CD4-positive, alpha-beta T cell treated with Interleukin-15 for 4 hours (primary cell): Measurements from ENCODE around the gene FLNB.
A peak's percentile ranks its signal among the peaks of the same experiment; 100 is the strongest.

Source experiments
- DNase-seq: peaks from one replicate; pipeline ENCODE4 v3.0.0-alpha.2; 2020; ENCODE audit warnings: low spot score

Gene FLNB, protein sequence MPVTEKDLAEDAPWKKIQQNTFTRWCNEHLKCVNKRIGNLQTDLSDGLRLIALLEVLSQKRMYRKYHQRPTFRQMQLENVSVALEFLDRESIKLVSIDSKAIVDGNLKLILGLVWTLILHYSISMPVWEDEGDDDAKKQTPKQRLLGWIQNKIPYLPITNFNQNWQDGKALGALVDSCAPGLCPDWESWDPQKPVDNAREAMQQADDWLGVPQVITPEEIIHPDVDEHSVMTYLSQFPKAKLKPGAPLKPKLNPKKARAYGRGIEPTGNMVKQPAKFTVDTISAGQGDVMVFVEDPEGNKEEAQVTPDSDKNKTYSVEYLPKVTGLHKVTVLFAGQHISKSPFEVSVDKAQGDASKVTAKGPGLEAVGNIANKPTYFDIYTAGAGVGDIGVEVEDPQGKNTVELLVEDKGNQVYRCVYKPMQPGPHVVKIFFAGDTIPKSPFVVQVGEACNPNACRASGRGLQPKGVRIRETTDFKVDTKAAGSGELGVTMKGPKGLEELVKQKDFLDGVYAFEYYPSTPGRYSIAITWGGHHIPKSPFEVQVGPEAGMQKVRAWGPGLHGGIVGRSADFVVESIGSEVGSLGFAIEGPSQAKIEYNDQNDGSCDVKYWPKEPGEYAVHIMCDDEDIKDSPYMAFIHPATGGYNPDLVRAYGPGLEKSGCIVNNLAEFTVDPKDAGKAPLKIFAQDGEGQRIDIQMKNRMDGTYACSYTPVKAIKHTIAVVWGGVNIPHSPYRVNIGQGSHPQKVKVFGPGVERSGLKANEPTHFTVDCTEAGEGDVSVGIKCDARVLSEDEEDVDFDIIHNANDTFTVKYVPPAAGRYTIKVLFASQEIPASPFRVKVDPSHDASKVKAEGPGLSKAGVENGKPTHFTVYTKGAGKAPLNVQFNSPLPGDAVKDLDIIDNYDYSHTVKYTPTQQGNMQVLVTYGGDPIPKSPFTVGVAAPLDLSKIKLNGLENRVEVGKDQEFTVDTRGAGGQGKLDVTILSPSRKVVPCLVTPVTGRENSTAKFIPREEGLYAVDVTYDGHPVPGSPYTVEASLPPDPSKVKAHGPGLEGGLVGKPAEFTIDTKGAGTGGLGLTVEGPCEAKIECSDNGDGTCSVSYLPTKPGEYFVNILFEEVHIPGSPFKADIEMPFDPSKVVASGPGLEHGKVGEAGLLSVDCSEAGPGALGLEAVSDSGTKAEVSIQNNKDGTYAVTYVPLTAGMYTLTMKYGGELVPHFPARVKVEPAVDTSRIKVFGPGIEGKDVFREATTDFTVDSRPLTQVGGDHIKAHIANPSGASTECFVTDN (N-terminal part only)

GRCh38 chr3:58008141-58009025 is at the start of gene FLNB:
Gene FLNB (plus strand): TSS chr3:58008422. CDS start chr3:58008565, 143 bp downstream.
- peak; percentile 78 for DNase-seq

DNA sequence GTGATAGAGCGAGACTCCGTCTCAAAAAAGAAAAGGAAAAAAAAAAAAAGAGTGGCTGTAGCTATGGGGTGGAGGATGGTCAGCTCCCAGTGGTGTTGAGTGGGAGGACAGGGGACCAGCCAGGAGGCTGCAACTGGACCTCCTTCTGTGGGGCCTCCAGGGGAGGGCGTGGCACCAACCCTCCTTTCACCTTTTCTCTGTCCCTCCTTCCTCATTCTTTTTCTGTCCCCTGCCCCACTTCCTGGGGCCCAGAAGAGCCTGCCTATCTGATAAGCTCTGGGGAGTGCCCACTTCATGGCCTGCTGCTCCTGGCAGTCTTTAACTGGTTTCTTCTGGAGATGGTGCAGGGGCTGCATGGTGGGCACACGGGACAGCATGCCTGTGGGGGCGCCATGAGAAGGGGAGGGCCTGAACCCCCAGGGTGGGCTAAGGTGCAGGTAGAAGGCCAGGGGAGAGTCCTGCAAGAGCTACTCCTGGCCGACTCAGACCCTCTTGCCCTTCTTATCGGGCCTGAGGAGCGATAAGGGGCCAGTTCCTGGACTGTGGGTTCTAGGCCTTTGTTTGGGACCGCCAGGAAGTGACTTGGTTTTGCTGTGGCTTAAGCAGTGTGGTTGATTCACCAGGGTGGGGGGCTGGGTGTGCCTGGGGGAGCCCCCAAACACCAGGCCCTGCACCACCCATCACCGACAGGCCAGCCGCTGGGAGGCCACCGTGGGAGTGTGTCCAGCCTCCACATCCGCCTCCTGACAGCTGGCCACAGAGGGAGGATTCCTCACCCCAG is 49.4 kb upstream of the FLNB start:
- DNase-seq: no peak

GRCh38 chr3:57959423-57960173 is 48.6 kb upstream of the FLNB start:
- no peak for DNase-seq

DNA sequence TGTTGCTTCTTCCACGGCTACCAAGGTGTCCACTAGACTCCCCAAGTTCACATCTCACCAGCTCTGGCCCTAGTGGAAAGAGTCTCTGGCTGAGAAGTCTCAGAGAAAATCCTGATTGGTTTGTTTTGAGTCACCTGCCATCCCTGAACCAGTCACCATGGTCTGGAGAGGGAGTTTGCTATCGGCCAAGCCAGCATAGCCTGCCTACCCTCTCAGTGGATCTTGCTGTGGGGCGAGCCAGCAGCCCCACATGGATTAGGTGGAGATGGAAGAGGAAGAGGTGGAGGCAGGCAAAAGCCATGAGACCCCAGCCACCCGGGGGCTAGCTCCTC is 48.1 kb upstream of the FLNB start:
- no peak for DNase-seq

GRCh38 chr3:57961177-57961827 is 46.9 kb upstream of the FLNB start:
- no peak for DNase-seq

DNA sequence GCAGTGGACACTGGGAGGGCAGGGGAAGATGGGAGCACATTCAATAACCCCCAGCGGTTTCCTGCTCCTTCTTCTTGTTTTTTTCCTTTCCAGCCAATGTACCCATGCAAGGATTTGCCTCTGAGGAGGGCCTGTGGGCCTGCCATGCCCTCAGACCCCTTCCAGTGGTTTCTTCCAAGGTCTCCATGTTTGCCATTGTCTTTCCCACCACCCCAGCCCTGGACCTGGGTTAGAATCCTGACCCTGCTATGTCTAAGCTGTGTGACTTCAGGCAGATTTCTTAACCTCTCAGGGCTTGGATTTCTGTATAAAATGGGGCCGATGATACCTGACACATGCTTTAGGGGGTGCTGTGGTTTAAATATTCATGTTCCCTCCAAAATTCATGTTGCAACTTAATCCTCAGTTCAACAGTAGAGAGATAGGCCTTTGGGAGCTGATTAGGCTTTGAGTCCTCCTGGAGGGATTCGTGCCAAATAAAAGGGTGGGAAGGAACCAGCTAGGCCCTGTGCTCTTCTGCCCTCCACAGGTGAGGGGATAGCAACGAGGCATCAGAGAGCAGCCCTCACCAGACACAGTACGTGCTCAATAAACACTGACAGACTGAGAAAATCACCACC is 46.3 kb upstream of the FLNB start:
- no peak for DNase-seq

DNA sequence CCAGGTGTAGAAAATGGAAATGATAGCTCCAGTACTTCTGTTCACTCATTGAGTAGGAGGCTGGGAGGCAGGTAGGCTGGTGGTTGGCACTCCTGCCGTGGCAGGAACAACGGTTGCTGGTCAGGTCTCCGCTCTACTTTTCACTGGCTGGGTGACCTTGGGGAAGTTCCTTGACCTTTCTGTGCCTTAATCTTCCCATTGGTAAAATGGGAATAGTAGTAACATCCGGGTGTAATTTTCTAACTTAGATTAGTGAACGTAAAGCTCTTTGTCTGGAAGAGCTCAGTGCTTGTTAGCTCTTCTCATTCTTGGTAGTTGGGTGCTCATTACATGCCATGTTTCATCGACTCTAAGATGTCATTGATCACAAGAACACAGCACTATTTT is 45.8 kb upstream of the FLNB start:
- DNase-seq: no peak

DNA sequence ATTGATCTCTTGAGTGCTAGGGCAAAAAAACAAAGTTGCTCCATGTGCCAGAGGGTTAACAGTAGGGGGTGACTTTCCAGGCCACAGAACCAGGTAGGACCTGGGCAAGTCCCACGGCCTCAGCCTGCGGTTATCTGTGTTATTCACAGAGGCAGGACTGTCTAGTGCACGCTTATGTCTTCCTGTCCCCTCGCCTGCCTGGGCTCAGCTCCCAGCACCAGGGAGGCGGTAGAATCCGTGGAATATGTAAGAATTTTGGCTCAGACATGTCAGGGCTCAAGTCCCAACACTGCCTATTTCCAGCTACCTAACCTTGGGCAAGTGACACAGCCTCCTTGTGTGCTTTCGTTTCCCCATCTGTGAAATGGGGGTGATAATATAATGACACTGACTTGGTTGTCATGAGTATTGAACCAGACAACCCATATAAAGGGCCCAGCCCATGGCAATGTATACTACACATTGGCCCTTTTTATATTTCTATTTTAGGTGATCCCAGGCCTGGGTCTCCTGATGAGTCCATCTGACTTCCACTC is 44.3 kb upstream of the FLNB start:
- no peak for DNase-seq

DNA sequence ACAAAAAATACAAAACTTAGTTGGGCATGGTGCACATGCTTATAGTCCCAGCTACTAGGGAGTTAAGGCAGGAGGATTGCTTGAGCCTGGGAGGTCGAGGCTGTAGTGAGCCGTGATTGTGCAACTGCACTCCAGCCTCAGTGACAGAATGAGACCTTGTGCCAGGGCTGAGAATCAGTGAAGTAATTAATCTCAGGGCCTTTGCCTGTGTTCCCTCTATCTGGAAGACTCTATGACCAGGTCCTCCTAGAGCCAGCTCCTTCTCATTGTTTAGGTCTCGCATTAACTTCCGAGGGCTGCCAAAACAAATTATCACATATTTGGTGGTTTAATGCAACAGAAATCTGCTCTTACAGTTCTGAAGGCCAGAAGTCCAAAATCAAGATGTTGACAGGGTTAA is 41.4 kb upstream of the FLNB start:
- no peak for DNase-seq

DNA sequence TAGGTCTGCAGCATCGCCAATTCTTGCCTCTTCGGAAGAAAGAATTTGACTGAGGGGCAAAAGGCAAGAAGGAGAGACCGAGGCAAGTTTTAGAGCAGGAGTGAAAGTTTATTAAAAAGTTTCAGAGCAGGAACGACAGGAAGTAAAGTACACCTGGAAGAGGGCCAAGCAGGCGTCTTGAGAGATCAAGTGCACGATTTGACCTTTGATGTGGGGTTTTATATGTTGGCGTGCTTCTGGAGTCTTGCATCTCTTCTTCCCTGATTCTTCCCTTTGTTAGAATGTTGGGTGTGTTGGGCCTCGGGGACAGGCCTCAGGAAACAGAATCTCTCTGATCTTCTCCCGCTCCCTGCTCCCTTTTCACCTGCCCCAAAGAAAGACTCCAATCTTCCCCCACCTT is 40.6 kb upstream of the FLNB start:
- no peak for DNase-seq

- DNase-seq: no peak
Measured at GRCh38 chr3:57968501-57968900, 39.7 kb upstream of the FLNB start.

- no peak for DNase-seq
Measured at GRCh38 chr3:57971975-57972374, 36.2 kb upstream of the FLNB start.

GRCh38 chr3:57972531-57973111 is 35.6 kb upstream of the FLNB start:
- DNase-seq: no peak

GRCh38 chr3:57973715-57974477 is 34.3 kb upstream of the FLNB start:
- no peak for DNase-seq

GRCh38 chr3:57974796-57975388 is 33.3 kb upstream of the FLNB start:
- no peak for DNase-seq

- DNase-seq: no peak
Measured at GRCh38 chr3:57977818-57978235, 30.4 kb upstream of the FLNB start.

DNA sequence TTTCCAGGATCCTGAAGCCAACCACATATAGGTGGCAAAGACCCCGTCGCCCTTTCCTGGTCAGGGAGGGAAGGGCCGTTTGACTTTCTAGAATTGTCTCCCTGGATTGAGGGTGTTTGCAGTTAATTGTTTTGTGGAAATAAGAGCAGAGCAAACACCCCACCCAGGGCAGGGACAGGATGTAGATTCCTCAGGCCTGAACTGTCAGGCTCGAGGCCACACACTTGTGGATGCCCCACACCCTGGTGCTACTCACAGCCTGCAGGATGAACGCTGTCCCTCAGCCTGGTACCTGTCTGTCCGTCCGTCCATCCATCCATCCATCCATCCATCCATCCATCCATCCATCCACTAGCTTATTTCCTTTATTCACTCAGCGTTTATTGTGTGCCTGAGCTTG is 29.9 kb upstream of the FLNB start:
- no peak for DNase-seq
